Endothelial cell of umbilical vein (primary cell): ENCODE results near the gene SYMPK. TPM values are rescaled to one million over a fixed set of nuclear protein-coding genes. Genes with fewer than 3 reads are reported as not detected.

Source experiments
- BruUV-seq: library from RNA; stranded (reverse); fragments of 400-500 nt; replicated peaks from 2 replicates; lab custom pipeline; 2021; lab: Mats Ljungman, UMichigan
- CTCF ChIA-PET: fragments of 300-600, 350-600 bp; sonication (Branson Sonifier 250); formaldehyde crosslinking; loops from one replicate; lab custom pipeline; 2021; ENCODE audit warnings: antibody characterized with exemption, inconsistent platforms; lab: Charles Lee
- POLR2A ChIA-PET: fragments of 300-600, 350-600 bp; sonication (Branson Sonifier 250); formaldehyde crosslinking; loops from one replicate; lab custom pipeline; 2021; ENCODE audit warnings: antibody characterized with exemption, inconsistent platforms; lab: Charles Lee
- DNase-seq: peaks from one replicate; pipeline ENCODE4 v3.0.0-alpha.2; 2011; ENCODE audit warnings: low read depth, low spot score
- FAIRE-seq: peaks from 2 replicates; lab custom pipeline; 2011; peaks lifted over from hg19 to GRCh38; lab: Jason Lieb, UNC
- H2AFZ ChIP-seq: 2 replicates; pipeline ENCODE4 v1.6.0; 2012; ENCODE audit warnings: low read depth, low read length, control low read depth, inconsistent platforms
- H3K27ac ChIP-seq: 2 replicates; pipeline ENCODE4 v1.5.1; 2011; ENCODE audit warnings: low read depth, mild to moderate bottlenecking, control low read depth, low read length, moderate library complexity; ENCODE audit not compliant: insufficient read depth
- H3K27me3 ChIP-seq, 2 experiments: 2 replicates each; pipeline versions ENCODE4 v1.6.0 to v1.6.1; 2011; ENCODE audit warnings: low read length in 2 of 2, mixed read lengths in 1 of 2; ENCODE audit not compliant: control insufficient read depth in 2 of 2, insufficient read depth in 2 of 2
- H3K36me3 ChIP-seq, 2 experiments: 2 replicates in 1 of 2; 3 replicates in 1 of 2; pipeline ENCODE4 v1.5.1; 2011; ENCODE audit warnings: low read length in 2 of 2, mild to moderate bottlenecking in 1 of 2, moderate library complexity in 1 of 2; ENCODE audit not compliant: control insufficient read depth in 2 of 2, insufficient read depth in 2 of 2; ENCODE audit errors: extremely low read depth in 1 of 2
- H3K4me1 ChIP-seq: 3 replicates; pipeline ENCODE4 v1.5.1; 2011; ENCODE audit warnings: mild to moderate bottlenecking, low read length; ENCODE audit not compliant: control insufficient read depth, insufficient read depth; ENCODE audit errors: extremely low read depth
- H3K4me2 ChIP-seq: 2 replicates; pipeline ENCODE4 v1.6.1; 2011; ENCODE audit warnings: low read length, control low read depth, mixed read lengths; ENCODE audit not compliant: insufficient read depth
- H3K4me3 ChIP-seq, 3 experiments: fragments of 200-600 bp in 1 of 3; sonication (generic), shearing (Covaris generic) in 1 of 3; replicated peaks in 1 of 3; 2 replicates each; pipeline ENCODE4 v1.5.1; 2011 to 2016; ENCODE audit warnings: control low read depth in 3 of 3, low read length in 3 of 3, mild to moderate bottlenecking in 2 of 3, inconsistent platforms in 1 of 3, low read depth in 1 of 3, moderate library complexity in 1 of 3; ENCODE audit not compliant: insufficient read depth in 1 of 3
- H3K79me2 ChIP-seq: 2 replicates; pipeline ENCODE4 v1.6.0; 2012; ENCODE audit warnings: low read length, inconsistent platforms; ENCODE audit not compliant: control insufficient read depth, insufficient read depth
- H3K9ac ChIP-seq: replicated peaks from 2 replicates; pipeline ENCODE3; 2011; ENCODE audit warnings: low read length, control low read depth; ENCODE audit not compliant: insufficient read depth; ENCODE audit errors: extremely low read depth
- H3K9me1 ChIP-seq: replicated peaks from 3 replicates; pipeline ENCODE4 v1.6.0; 2011; ENCODE audit warnings: mild to moderate bottlenecking, low read length; ENCODE audit not compliant: control insufficient read depth, insufficient read depth; ENCODE audit errors: extremely low read depth
- H3K9me3 ChIP-seq: replicated peaks from 2 replicates; pipeline ENCODE4 v1.5.1; 2012; ENCODE audit warnings: low read length, inconsistent platforms; ENCODE audit not compliant: control insufficient read depth, insufficient read depth
- H4K20me1 ChIP-seq: replicated peaks from 2 replicates; pipeline ENCODE3; 2011; ENCODE audit warnings: mild to moderate bottlenecking, low read length; ENCODE audit not compliant: control insufficient read depth, insufficient read depth; ENCODE audit errors: extremely low read depth
- CTCF ChIP-seq, 2 donors: IDR thresholded peaks; 1 replicate in 1 of 2; 2 replicates in 1 of 2; pipeline ENCODE4 v1.5.1; 2011; ENCODE audit warnings: low read length in 2 of 2, mild to moderate bottlenecking in 2 of 2, moderate library complexity in 2 of 2, control low read depth in 1 of 2, inconsistent platforms in 1 of 2, low read depth in 1 of 2; ENCODE audit not compliant: insufficient read depth in 1 of 2; ENCODE audit errors: extremely low read depth in 1 of 2
- GATA2 ChIP-seq: IDR thresholded peaks from 2 replicates; pipeline ENCODE4 v1.7.0; 2011; ENCODE audit warnings: low read depth, mild to moderate bottlenecking, moderate library complexity, mixed read lengths, low read length; ENCODE audit not compliant: insufficient read length, insufficient read depth
- JUN ChIP-seq: IDR thresholded peaks from 2 replicates; pipeline ENCODE4 v1.6.1; 2011; ENCODE audit warnings: borderline replicate concordance, low read depth; ENCODE audit not compliant: insufficient read length, insufficient read depth
- MAX ChIP-seq: IDR thresholded peaks from 2 replicates; pipeline ENCODE4 v1.6.1; 2011; ENCODE audit not compliant: insufficient read depth, insufficient read length
- MYC ChIP-seq: IDR thresholded peaks from one replicate; pipeline ENCODE4 v1.6.1; 2011; ENCODE audit warnings: mild to moderate bottlenecking, low read depth, low read length
- POLR2A ChIP-seq: IDR thresholded peaks from 2 replicates; pipeline ENCODE4 v1.6.1; 2012; ENCODE audit warnings: low read depth, mild to moderate bottlenecking, control low read depth, low read length
- dilution Hi-C: fragments of 300-500 bp; cut with MboI; formaldehyde crosslinking; loops from one replicate; pipeline ENCODE4 v1.15.0; 2019; ENCODE audit warnings: low sequenced_read_pairs; ENCODE audit not compliant: extremely low pct_ligation_motif_present
- intact Hi-C: fragments of 100-400 bp; cut with micrococcal nuclease; formaldehyde crosslinking; loops from one replicate; pipeline ENCODE4 v1.10.0; 2022
- polyA plus RNA-seq, 4 experiments: library from polyadenylated mRNA; depleted of rRNA in 3 of 4; stranded (reverse) in 3 of 4; unstranded in 1 of 4; fragments of >200 nt; gene quantifications; 2 replicates each; pipeline versions ENCODE4 v1.2.1 to v1.2.3, GENCODE V29; 2011 to 2012; ENCODE audit warnings: missing spikeins in 1 of 4
- total RNA-seq: library from RNA; stranded (reverse); gene quantifications from 2 replicates; pipeline ENCODE4 v1.2.3, GENCODE V29; 2021

The SYMPK gene
- total and polyA plus RNA-seq, 2 donors (not counting 3 experiments of a cell fraction or from before 2014, with no cell fraction given) = 89.8 to 95.7 TPM

GRCh38 chr19:45862271-45862563, 730 bp downstream of the SYMPK start:
- Histone ChIP-seq H3K27ac (peak overlapping the region; percentile 53), H3K4me1 (peaks cover 4% of the 10 kb centered on the region), H3K27me3 (peaks cover 20 to 22% of the 10 kb centered on the region in 2 experiments), H3K4me3 (peak overlapping the region; percentile 49 to 90 (median 86)), H3K9me3 (no peaks in the 10 kb centered on the region), H3K79me2 (peaks cover 33% of the 10 kb centered on the region), H2AFZ (peak overlapping the region; percentile 76), H3K9ac (peak overlapping the region; percentile 68), H3K36me3 (peaks cover 2 to 6% of the 10 kb centered on the region in 2 experiments), H4K20me1 (no peaks in the 10 kb centered on the region), H3K4me2 (peak overlapping the region; percentile 71), H3K9me1 (no peaks in the 10 kb centered on the region)
- TF ChIP-seq CTCF (IDR thresholded peaks at IDR 0.05; ENCODE audit: extremely low read depth in 1 of 2, insufficient read depth in 1 of 2, low read depth in 1 of 2, low read length in 2 of 2) (no peak), JUN (no peak), GATA2 (no peak), MAX (no peak), MYC (no peak), POLR2A (no peak)
- ChIA-PET CTCF (interaction anchor here (1.8 kb wide), 1 partner anchor 154 kb away, joined by 6 read pairs; no protein-coding TSS in a partner anchor), POLR2A (no interaction called here)
- dilution Hi-C loops (no loop called here), intact Hi-C loops (no loop called here)
- DNase-seq (no peak), FAIRE-seq (no peak)
- BruUV-seq = TSS peak; percentile 49
